Measurements from ENCODE around the gene DRD5.

Gene DRD5

GRCh38 chr4:9820343-9820742 is 38.9 kb downstream of the DRD5 start:
- no peak for DNase-seq

- DNase-seq, result no peak
These were observed 43.6 kb downstream of the DRD5 start for GRCh38 chr4:9825049-9825448.

- DNase-seq, result no peak
These were observed 45.1 kb downstream of the DRD5 start for GRCh38 chr4:9826551-9826950.

DNA sequence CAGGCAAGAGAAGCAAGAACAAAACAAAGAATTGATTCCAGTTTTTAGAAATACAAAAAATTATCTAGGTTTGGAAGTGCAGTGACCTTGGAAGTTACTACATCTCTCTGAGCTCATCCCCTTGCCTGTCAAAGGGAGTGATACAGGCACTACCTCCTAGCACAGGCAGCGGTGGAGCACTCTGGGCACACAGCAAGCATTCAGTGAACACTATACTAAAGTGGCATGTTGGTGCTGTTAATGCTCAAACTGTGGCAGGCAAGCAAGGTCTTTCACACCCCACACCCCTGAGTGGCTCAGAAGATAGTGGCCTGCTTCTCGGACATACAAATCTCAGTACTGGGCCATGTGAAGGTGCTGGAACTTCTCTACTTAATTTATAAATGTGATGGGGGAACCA is 51.2 kb downstream of the DRD5 start:
- no peak for DNase-seq

GRCh38 chr4:9833421-9833820 is 52.0 kb downstream of the DRD5 start:
- DNase-seq, result no peak

Measured in hematopoietic multipotent progenitor cell treated with erythropoietin and hydrocortisone succinate and interleukin-3 and kit ligand, for 8 days (in vitro differentiated cells).